Kidney (tissue), 14 donors: ENCODE measurements around the gene FRYL. TPM values are rescaled to one million over a fixed set of nuclear protein-coding genes. Genes with fewer than 3 reads are reported as not detected.
"Not testable (repeated sequence)": the region's sequence is repeated elsewhere in the genome, so short reads cannot be mapped to it uniquely, and the experiment has no call there.

ENCODE experiments used
- DNase-seq, 5 donors: peaks; one replicate each; pipeline ENCODE4 v3.0.0-alpha.2; 2013 to 2020
- FAIRE-seq: peaks from 2 replicates; lab custom pipeline; 2012; peaks lifted over from hg19 to GRCh38; lab: Jason Lieb, UNC
- H3K27ac ChIP-seq, 2 donors: one replicate each; pipeline ENCODE4 v1.7.0; 2013; ENCODE audit warnings: low read depth in 2 of 2, low read length in 2 of 2, inconsistent platforms in 1 of 2
- H3K27me3 ChIP-seq: one replicate; pipeline ENCODE4 v1.7.1; 2013; ENCODE audit warnings: low read length, inconsistent platforms; ENCODE audit not compliant: control insufficient read depth, insufficient read depth
- H3K36me3 ChIP-seq, 3 donors: one replicate each; pipeline versions ENCODE4 v1.7.0 to v1.7.1; 2013; ENCODE audit warnings: low read length in 3 of 3, control low read depth in 1 of 3, inconsistent platforms in 1 of 3; ENCODE audit not compliant: insufficient read depth in 3 of 3, control insufficient read depth in 2 of 3
- H3K4me1 ChIP-seq, 3 donors: one replicate each; pipeline versions ENCODE4 v1.7.0 to v1.7.1; 2013; ENCODE audit warnings: low read length in 3 of 3, inconsistent platforms in 1 of 3, low read depth in 1 of 3; ENCODE audit not compliant: control insufficient read depth in 2 of 3, insufficient read depth in 2 of 3
- H3K4me3 ChIP-seq, 3 donors: one replicate each; pipeline versions ENCODE4 v1.7.0 to v1.8.1; 2013; ENCODE audit warnings: low read length in 3 of 3, control low read depth in 1 of 3, inconsistent platforms in 1 of 3
- H3K9ac ChIP-seq, 3 donors: one replicate each; pipeline versions ENCODE4 v1.7.0 to v1.7.1; 2013; ENCODE audit warnings: low read length in 3 of 3, control low read depth in 1 of 3, inconsistent platforms in 1 of 3
- H3K9me3 ChIP-seq, 3 donors: one replicate each; pipeline versions ENCODE4 v1.7.0 to v1.7.1; 2013; ENCODE audit warnings: low read length in 3 of 3, control low read depth in 1 of 3, inconsistent platforms in 1 of 3; ENCODE audit not compliant: control insufficient read depth in 2 of 3, insufficient read depth in 1 of 3
- CTCF ChIP-seq: IDR thresholded peaks from 3 replicates; pipeline ENCODE4 v1.5.1; 2012; ENCODE audit warnings: mild to moderate bottlenecking, moderate library complexity, borderline replicate concordance; ENCODE audit not compliant: insufficient read depth; ENCODE audit errors: extremely low read depth
- intact Hi-C: fragments of 100-400 bp; cut with DNase I; formaldehyde crosslinking; loops from one replicate; pipeline ENCODE4 v1.11.1; 2022
- polyA plus RNA-seq: library from polyadenylated mRNA; stranded (reverse); fragments of 350-450 nt; fragmentation: Illumina TruSeq; extraction: RNeasy Lipid Tissue Mini Kit (QIAGEN cat#74804); gene quantifications from one replicate; pipeline ENCODE4 v1.2.3, GENCODE V29; 2014; ENCODE audit warnings: low read depth, low replicate concordance; ENCODE audit not compliant: insufficient read depth
- total RNA-seq: library from RNA; stranded (reverse); fragmentation: NEBNext Ultra II Directional; extraction: Animal tissue kit (Norgen Biotek cat#: 25700); gene quantifications from one replicate; pipeline ENCODE4 v1.2.1, GENCODE V29; 2021
- donor health status: control.
- donor health status: control.
- donor health status: control.
- donor health status: control.
- donor health status: control.
- donor health status: DM: yes; HTN: yes; CAD: no.
- donor health status: Normal renal cell carcinoma (clear cell type).

FRYL gene
- total and polyA plus RNA-seq, 2 donors from 2014 or later = 11.6 to 78.9 TPM

GRCh38 chr4:48804584-48805301 is 24.7 kb upstream of the FRYL start:
- intact Hi-C loops = no loop called here
- no peak for TF ChIP-seq CTCF
- Histone ChIP-seq H3K27me3 (no peaks in the 10 kb centered on the region), H3K4me3 (no peak overlapping the region), H3K9ac (no peak overlapping the region), H3K36me3 (no peaks in the 10 kb centered on the region), H3K4me1 (no peaks in the 10 kb centered on the region), H3K9me3 (no peaks in the 10 kb centered on the region), H3K27ac (no peak overlapping the region)
- FAIRE-seq (no peak), DNase-seq (no peak)

- H3K4me1 ChIP-seq = no peaks in the 10 kb centered on the region
- TF ChIP-seq CTCF = no peak
- no peaks in the 10 kb centered on the region for H3K27me3 ChIP-seq
- no peak overlapping the region for H3K9ac ChIP-seq
- no peak overlapping the region for H3K27ac ChIP-seq
- DNase-seq (no peak), FAIRE-seq (no peak)
- H3K4me3 ChIP-seq = no peak overlapping the region
- intact Hi-C loops = no loop called here
- no peaks in the 10 kb centered on the region for H3K36me3 ChIP-seq
- no peaks in the 10 kb centered on the region for H3K9me3 ChIP-seq
These were observed 21.1 kb upstream of the FRYL start for GRCh38 chr4:48801016-48801715.

GRCh38 chr4:48800155-48800554 is 20.1 kb upstream of the FRYL start:
- H3K4me3 ChIP-seq, H3K9ac ChIP-seq, FAIRE-seq, DNase-seq, H3K9me3 ChIP-seq, H3K27ac ChIP-seq, H3K36me3 ChIP-seq, H3K27me3 ChIP-seq, intact Hi-C loops, H3K4me1 ChIP-seq: not testable (repeated sequence)

GRCh38 chr4:48799157-48799556 is 19.1 kb upstream of the FRYL start:
- no peak for DNase-seq
- no peak for TF ChIP-seq CTCF
- Histone ChIP-seq H3K4me1 (no peaks in the 10 kb centered on the region), H3K36me3 (no peaks in the 10 kb centered on the region), H3K27me3 (no peaks in the 10 kb centered on the region), H3K4me3 (no peak overlapping the region), H3K9ac (no peak overlapping the region), H3K27ac (no peak overlapping the region), H3K9me3 (no peaks in the 10 kb centered on the region)
- no peak for FAIRE-seq
- intact Hi-C loops = no loop called here
